Measurements from ENCODE around the gene TMEM218. TPM values are rescaled to one million over a fixed set of nuclear protein-coding genes. Genes with fewer than 3 reads are reported as not detected.

TMEM218 gene
- total RNA-seq = 10 to 100 TPM in 2 of 5 donors, 1 to 10 TPM in 2, under 1 TPM in 1; 0.87 to 16.2 (median 8.0) TPM
- 10 to 100 TPM; 16.1 to 21.1 (median 19.2) TPM for polyA plus RNA-seq
- long read RNA-seq, donor 1 = 0 reads
- long read RNA-seq, donor 2 = 0 reads
- long read RNA-seq, donor 3, partial matches to known transcripts = 0 of 1 reads
- long read RNA-seq, donor 3, other reads (novel, unspliced or antisense) = 0 of 1 reads
- long read RNA-seq, donor 4 = 0 reads
- long read RNA-seq, donor 5, partial matches to known transcripts = 0 of 1 reads
- long read RNA-seq, donor 5, other reads (novel, unspliced or antisense) = 0 of 1 reads
- long read RNA-seq, donor 6, full-length matches to known transcripts = 2 of 13 reads
- long read RNA-seq, donor 6, partial matches to known transcripts = 6 of 13 reads
- long read RNA-seq, donor 6, other reads (novel, unspliced or antisense) = 5 of 13 reads
- long read RNA-seq, donor 7, partial matches to known transcripts = 0 of 1 reads
- long read RNA-seq, donor 7, other reads (novel, unspliced or antisense) = 0 of 1 reads
- long read RNA-seq, donor 8 = 0 reads
- long read RNA-seq, donor 9, full-length matches to known transcripts = 2 of 2 reads
- long read RNA-seq, donor 9, partial matches to known transcripts = 0 of 2 reads
- long read RNA-seq, donor 9, other reads (novel, unspliced or antisense) = 0 of 2 reads
- long read RNA-seq, donor 10 = 0 reads

GRCh38 chr11:125111343-125112207, at the start of gene TMEM218:
TSS of gene TMEM218 (minus strand) at chr11:125111626. CDS start at chr11:125102241, 9,385 bp downstream.
- Histone ChIP-seq H3K9me3 (no peaks in the 10 kb centered on the region), H3K36me3 (no peaks in the 10 kb centered on the region), H3K4me1 (peaks cover 4 to 17% (median 14%) of the 10 kb centered on the region in 4 donors), H3K4me3 (peak within 1 kb of the TSS; percentile 72 to 89 (median 76)), H3K27ac (peak within 1 kb of the TSS; percentile 81 to 90 (median 85)), H3K27me3 (no peaks in the 10 kb centered on the region)
- WGBS, 5 donors = 4 to 6% (median 5%) methylated on average over 40 to 49 of the region's 49 CpGs
- intact Hi-C loops (cut with DNase I; ENCODE audit: low total_unique reads) = no loop called here
- TF ChIP-seq POLR2AphosphoS5 (IDR thresholded peaks at IDR 0.05) (peak in 2 of 3 donors; percentile 31 to 61), EP300 (IDR thresholded peaks at IDR 0.05) (no peak)
- peak; percentile 99 to 100 for DNase-seq

DNA sequence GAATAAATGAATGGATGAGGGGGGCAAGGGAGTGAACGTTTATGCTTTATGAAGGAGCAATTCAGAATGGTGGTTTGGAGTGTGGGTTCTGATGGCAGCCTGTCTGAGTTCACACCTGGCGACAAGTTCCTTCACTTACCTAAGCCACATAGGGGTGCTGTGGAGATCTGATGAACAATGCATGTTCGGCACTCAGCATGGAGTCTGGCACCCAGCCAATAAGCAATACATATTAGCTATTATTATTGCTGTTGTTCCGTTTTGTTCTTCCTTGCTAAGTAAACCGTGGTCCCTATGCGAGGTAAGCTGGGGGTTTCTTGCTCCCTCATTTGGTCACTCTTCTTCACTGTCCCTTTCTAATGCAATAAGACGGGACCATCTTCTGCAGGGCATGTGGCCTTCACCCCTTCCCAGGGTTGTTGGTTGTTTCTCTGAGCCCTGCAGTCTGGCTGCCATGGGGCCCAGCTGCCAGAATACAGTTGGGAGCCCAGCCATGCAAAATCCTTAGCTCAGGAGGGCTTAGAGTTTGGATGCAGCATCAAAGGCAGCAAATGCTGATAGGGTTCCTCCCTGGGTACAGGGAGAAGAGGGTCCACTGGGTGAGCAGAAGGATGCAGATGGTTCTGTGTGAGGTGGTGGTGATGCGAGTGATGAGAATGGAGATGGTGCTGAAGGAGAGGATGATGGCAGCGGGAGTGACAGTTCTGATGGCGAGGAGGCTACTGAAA, 46.7 kb upstream of the TMEM218 start:
- intact Hi-C loops (cut with DNase I; ENCODE audit: low total_unique reads) = no loop called here
- WGBS, 5 donors = 72 to 85% (median 79%) methylated on average over 10 of the region's 10 CpGs
- Histone ChIP-seq H3K27ac (no peak overlapping the region), H3K4me3 (no peak overlapping the region), H3K36me3 (no peaks in the 10 kb centered on the region), H3K4me1 (no peaks in the 10 kb centered on the region), H3K27me3 (peaks cover 0 to 21% (median 6%) of the 10 kb centered on the region in 3 donors), H3K9me3 (no peaks in the 10 kb centered on the region)
- no peak for TF ChIP-seq POLR2A (IDR thresholded peaks at IDR 0.05)
- no peak for TF ChIP-seq CTCF (IDR thresholded peaks at IDR 0.05)
- no peak for TF ChIP-seq EP300 (IDR thresholded peaks at IDR 0.05)
- TF ChIP-seq POLR2AphosphoS5 (IDR thresholded peaks at IDR 0.05) = no peak
- peak in 1 of 2 donors; percentile 39 for DNase-seq

GRCh38 chr11:125157118-125157733, 45.8 kb upstream of the TMEM218 start:
- Histone ChIP-seq H3K27me3 (peaks cover 0 to 21% (median 6%) of the 10 kb centered on the region in 3 donors), H3K27ac (no peak overlapping the region), H3K36me3 (no peaks in the 10 kb centered on the region), H3K9me3 (no peaks in the 10 kb centered on the region), H3K4me1 (no peaks in the 10 kb centered on the region), H3K4me3 (no peak overlapping the region)
- TF ChIP-seq CTCF (IDR thresholded peaks at IDR 0.05) (no peak), POLR2A (IDR thresholded peaks at IDR 0.05) (no peak), POLR2AphosphoS5 (IDR thresholded peaks at IDR 0.05) (no peak), EP300 (IDR thresholded peaks at IDR 0.05) (no peak)
- no peak for DNase-seq
- intact Hi-C loops (cut with DNase I; ENCODE audit: low total_unique reads) = no loop called here
- 81 to 92% (median 91%) methylated on average over 6 of the region's 6 CpGs for WGBS, 5 donors

Measured in stomach (tissue), 19 donors.